GM12878 (cell line): Measurements from ENCODE around the gene LSM5. TPM values are rescaled to one million over a fixed set of nuclear protein-coding genes. Genes with fewer than 3 reads are reported as not detected.

Experiments
- ATAC-seq: fragments of 200-7000 bp; cut with Tn5 transposase; 3 replicates; pipeline ENCODE4 v1.9.1; 2020; ENCODE audit warnings: mild to moderate bottlenecking, moderate library complexity
- BruUV-seq: library from RNA; stranded (reverse); fragments of 400-500 nt; replicated peaks from 2 replicates; lab custom pipeline; 2021; lab: Mats Ljungman, UMichigan
- CTCF ChIA-PET: fragments of 300-600 bp; sonication (Branson Sonifier 250); formaldehyde crosslinking; extraction: SDS; loops from one replicate; lab custom pipeline; 2021; ENCODE audit warnings: inconsistent platforms; lab: Yijun Ruan, JAX
- POLR2A ChIA-PET: fragments of 350-600 bp; formaldehyde crosslinking; extraction: SDS; loops from one replicate; lab custom pipeline; 2021; ENCODE audit warnings: inconsistent platforms; lab: Charles Lee
- RAD21 ChIA-PET: fragments of 300-600 bp; sonication (Branson Sonifier 250); formaldehyde crosslinking; loops from one replicate; lab custom pipeline; 2023; ENCODE audit warnings: antibody characterized with exemption; ENCODE audit not compliant: unreplicated experiment; lab: Charles Lee
- SMC1A ChIA-PET: fragments of 300-600 bp; sonication (Branson Sonifier 250); formaldehyde crosslinking; loops from one replicate; lab custom pipeline; 2023; ENCODE audit not compliant: unreplicated experiment, uncharacterized antibody; lab: Charles Lee
- DNase-seq: peaks from one replicate; pipeline ENCODE4 v3.0.0-alpha.2; 2011; ENCODE audit warnings: low read depth, low spot score
- FAIRE-seq: peaks from 3 replicates; lab custom pipeline; 2011; peaks lifted over from hg19 to GRCh38; lab: Jason Lieb, UNC
- H2AFZ ChIP-seq: 2 replicates; pipeline ENCODE4 v1.6.0; 2011; ENCODE audit warnings: low read depth, low read length, control low read depth; ENCODE audit not compliant: control insufficient read depth
- H3K27ac ChIP-seq: 2 replicates; pipeline ENCODE4 v1.5.1; 2011; ENCODE audit warnings: control low read depth; ENCODE audit not compliant: control insufficient read depth, insufficient read depth
- H3K27me3 ChIP-seq, 2 experiments: replicated peaks in 1 of 2; 2 replicates each; pipeline versions ENCODE4 v1.6.0 to v1.6.1; 2011; ENCODE audit warnings: low read length in 1 of 2; ENCODE audit not compliant: control insufficient read depth in 2 of 2, insufficient read depth in 2 of 2
- H3K36me3 ChIP-seq, 2 experiments: 2 replicates each; pipeline ENCODE4 v1.5.1; 2011; ENCODE audit warnings: low read length in 1 of 2; ENCODE audit not compliant: control insufficient read depth in 2 of 2, insufficient read depth in 2 of 2
- H3K4me1 ChIP-seq: 2 replicates; pipeline ENCODE4 v1.6.1; 2011; ENCODE audit warnings: mild to moderate bottlenecking, low read length, moderate library complexity, mixed read lengths; ENCODE audit not compliant: control insufficient read depth, insufficient read depth
- H3K4me2 ChIP-seq: 2 replicates; pipeline ENCODE4 v1.6.0; 2011; ENCODE audit warnings: control low read depth; ENCODE audit not compliant: control insufficient read depth, insufficient read depth
- H3K4me3 ChIP-seq: fragments of 200-600 bp; sonication (generic); 2 replicates; pipeline ENCODE4 v1.5.1; 2016
- H3K79me2 ChIP-seq: 2 replicates; pipeline ENCODE4 v1.6.0; 2011; ENCODE audit warnings: low read length; ENCODE audit not compliant: control insufficient read depth, insufficient read depth
- H3K9ac ChIP-seq: 2 replicates; pipeline ENCODE4 v1.8.0; 2011; ENCODE audit warnings: low read length, control low read depth, mixed read lengths; ENCODE audit not compliant: control insufficient read depth, insufficient read depth
- H3K9me3 ChIP-seq: replicated peaks from 3 replicates; pipeline ENCODE4 v1.5.1; 2011; ENCODE audit warnings: mild to moderate bottlenecking, low read length; ENCODE audit not compliant: control insufficient read depth, insufficient read depth
- H4K20me1 ChIP-seq: 2 replicates; pipeline ENCODE4 v1.6.0; 2011; ENCODE audit not compliant: control insufficient read depth, insufficient read depth
- CBX3 ChIP-seq: fragments of 200-600 bp; sonication (generic); IDR thresholded peaks from 2 replicates; pipeline ENCODE4 v1.6.1; 2016; ENCODE audit warnings: low read depth, borderline replicate concordance
- HDAC6 ChIP-seq: fragments of 200-600 bp; sonication (generic); IDR thresholded peaks from one replicate; pipeline ENCODE4 v1.8.0; 2017; ENCODE audit warnings: antibody characterized with exemption; ENCODE audit not compliant: unreplicated experiment
- IKZF2 ChIP-seq, 2 experiments: fragments of 450-650 bp; IDR thresholded peaks; 2 replicates each; pipeline ENCODE4 v1.6.1; 2017; ENCODE audit warnings: mild to moderate bottlenecking in 2 of 2, moderate library complexity in 2 of 2
- JUND ChIP-seq: IDR thresholded peaks from 2 replicates; pipeline ENCODE4 v1.6.1; 2012; ENCODE audit warnings: low read depth, mild to moderate bottlenecking, low read length, improper control_type of control experiment, moderate library complexity
- MXI1 ChIP-seq: fragments of 150-350 bp; IDR thresholded peaks from 2 replicates; pipeline ENCODE4 v1.6.1; 2011; ENCODE audit warnings: low read depth, mild to moderate bottlenecking, inconsistent platforms, low read length, improper control_type of control experiment
- PAX5 ChIP-seq: IDR thresholded peaks from 2 replicates; pipeline ENCODE4 v1.6.1; 2011; ENCODE audit warnings: low read depth, low read length, borderline replicate concordance
- POLR2AphosphoS5 ChIP-seq: IDR thresholded peaks from 2 replicates; pipeline ENCODE4 v1.6.1; 2011; ENCODE audit warnings: mild to moderate bottlenecking, low read length, inconsistent platforms
- RB1 ChIP-seq: fragments of 450-650 bp; formaldehyde crosslinking; IDR thresholded peaks from 2 replicates; pipeline ENCODE4 v1.6.1; 2017; ENCODE audit warnings: mild to moderate bottlenecking, borderline replicate concordance
- RCOR1 ChIP-seq: conservative IDR thresholded peaks from 2 replicates; pipeline ENCODE4 v1.6.1; 2012; ENCODE audit warnings: low read depth, low read length, improper control_type of control experiment
- TARDBP ChIP-seq: IDR thresholded peaks from 2 replicates; pipeline ENCODE4 v1.6.1; 2016; ENCODE audit warnings: borderline replicate concordance
- WRNIP1 ChIP-seq: IDR thresholded peaks from 2 replicates; pipeline ENCODE4 v1.6.1; 2011; ENCODE audit warnings: low read depth, low read length, improper control_type of control experiment, borderline replicate concordance
- ZNF24 ChIP-seq: fragments of 450-650 bp; IDR thresholded peaks from 2 replicates; pipeline ENCODE4 v1.6.1; 2017; ENCODE audit warnings: antibody characterized with exemption, mild to moderate bottlenecking
- ZNF274 ChIP-seq: IDR thresholded peaks from one replicate; pipeline ENCODE4 v1.8.0; 2011; ENCODE audit not compliant: insufficient read length, insufficient read depth
- ZNF622 ChIP-seq: fragments of 450-650 bp; IDR thresholded peaks from 2 replicates; pipeline ENCODE4 v1.6.1; 2017; ENCODE audit warnings: mild to moderate bottlenecking, inconsistent platforms
- WGBS: methylation state at CpG from one replicate; pipeline ENCODE4 v1.1.6; 2016; ENCODE audit warnings: low lambda C conversion rate; ENCODE audit not compliant: insufficient replicate concordance, insufficient coverage; ENCODE audit errors: missing lambda C conversion rate; 5-methylcytosine and 5-hydroxymethylcytosine counted together
- in situ Hi-C: fragments of 300-500 bp; cut with MboI; formaldehyde crosslinking; loops from 9 replicates; pipeline ENCODE4 v1.14.3; 2018; ENCODE audit warnings: mixed read lengths
- intact Hi-C: fragments of 100-400 bp; cut with micrococcal nuclease; formaldehyde crosslinking; loops from one replicate; pipeline ENCODE4 v1.14.2; 2022; ENCODE audit not compliant: unreplicated experiment
- polyA plus RNA-seq, 11 experiments: library from polyadenylated mRNA; depleted of rRNA in 4 of 11; unstranded in 6 of 11; stranded (reverse) in 5 of 11; fragments of >200 nt; fragmentation: Nextera tagmentation in 4 of 11; fragmentation: Illumina TruSeq in 1 of 11; extraction: Ambion mirVana in 4 of 11; extraction: Trizol in 1 of 11; gene quantifications; 1 replicate in 1 of 11; 2 replicates in 10 of 11; pipeline versions ENCODE4 v1.2.1 to v1.2.3, GENCODE V29; 2011 to 2016; ENCODE audit warnings: inconsistent platforms in 2 of 11, missing spikeins in 2 of 11, low read depth in 1 of 11
- total RNA-seq, 4 experiments: library from RNA; depleted of rRNA in 3 of 4; stranded (reverse); fragments of >200 nt in 3 of 4; fragmentation: Illumina TruSeq in 1 of 4; extraction: Trizol in 1 of 4; gene quantifications; 2 replicates each; pipeline versions ENCODE4 v1.2.1 to v1.2.3, GENCODE V29; 2013 to 2021
- TF ChIP-seq, protein P1 (sequence below): fragments of 450-650 bp; IDR thresholded peaks from 2 replicates; pipeline ENCODE4 v1.6.1; 2017; ENCODE audit warnings: mild to moderate bottlenecking
- TF ChIP-seq, protein P2 (sequence below): fragments of 150-350 bp; IDR thresholded peaks from 2 replicates; pipeline ENCODE4 v1.6.1; 2014; ENCODE audit warnings: mild to moderate bottlenecking, low read depth, low read length
- TF ChIP-seq, protein P3 (sequence below): fragments of 150-350 bp; IDR thresholded peaks from 2 replicates; pipeline ENCODE4 v1.6.1; 2016; ENCODE audit warnings: low read depth, low read length

LSM5 gene
- total and polyA plus RNA-seq, 10 of the 15 experiments (the other 5 are each of a cell fraction or from before 2014, with no cell fraction given) = 29.4 to 538 (median 145) TPM

DNA sequence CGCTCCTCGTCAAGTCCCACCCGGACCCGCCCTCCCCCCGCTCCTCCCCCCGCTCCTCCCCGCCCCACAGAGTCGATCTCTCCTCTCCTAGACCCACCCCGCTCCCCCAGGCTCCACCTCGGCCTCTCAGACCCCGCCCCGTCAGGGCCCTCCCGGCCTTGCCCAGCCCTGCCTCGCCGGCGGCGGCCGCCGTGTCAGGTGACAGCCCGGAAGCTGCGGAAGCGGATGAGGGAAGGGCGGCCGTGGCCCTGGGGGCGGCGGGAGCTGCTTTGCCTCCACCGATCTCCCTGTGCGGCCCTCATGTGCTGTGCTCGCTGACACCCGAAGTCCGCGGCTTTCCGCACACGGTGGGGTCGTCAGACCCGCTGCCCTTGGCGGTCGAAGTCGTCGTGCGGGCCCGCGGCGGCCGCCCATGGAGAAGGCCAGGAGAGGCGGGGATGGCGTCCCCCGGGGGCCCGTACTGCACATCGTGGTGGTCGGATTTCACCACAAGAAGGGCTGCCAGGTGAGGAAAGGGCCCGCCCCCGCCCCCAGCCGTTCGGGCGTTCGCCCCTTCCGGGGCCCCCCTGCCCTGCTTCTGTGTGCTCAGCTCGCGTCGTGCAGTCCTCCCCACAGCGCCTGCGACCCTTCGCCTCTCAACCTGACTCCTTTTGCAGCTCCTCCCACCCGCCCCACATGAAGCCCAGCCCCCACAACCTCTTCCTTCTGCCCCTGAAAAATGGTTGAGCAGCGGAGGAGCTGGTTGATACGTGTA, 5.3 kb upstream of the LSM5 start, which contains the start of gene AVL9:
Gene AVL9, plus strand, starts transcription at position 192 of the 754 bp plus-strand sequence. Its CDS starts 221 bp downstream, at position 413.
- H3K27me3 ChIP-seq = no peaks in the 10 kb centered on the region
- DNase-seq (peak; percentile 75), FAIRE-seq (peak; percentile 35), ATAC-seq (peak; percentile 98)
- H4K20me1 ChIP-seq = no peaks in the 10 kb centered on the region
- H3K4me2 ChIP-seq = peak within 1 kb of the TSS; percentile 66
- ChIA-PET POLR2A (interaction anchor here (0.6 to 2.0 kb wide), 9 partner anchors 11 to 612 kb away, joined by 3 to 9 read pairs (median 4); partner anchors contain the start of gene KBTBD2), CTCF (interaction anchor here (0.8 to 1.7 kb wide), 5 partner anchors 10 to 62 kb away, joined by 3 to 4 read pairs (median 3); no protein-coding TSS in a partner anchor), SMC1A (interaction anchor here (0.5 to 2.4 kb wide), 8 partner anchors 11 to 1498 kb away, joined by 3 to 8 read pairs (median 4); partner anchors contain the start of gene KBTBD2), RAD21 (interaction anchor here (0.9 to 1.5 kb wide), 4 partner anchors 10 to 93 kb away, joined by 3 to 4 read pairs (median 4); no protein-coding TSS in a partner anchor)
- H3K27ac ChIP-seq = peak within 1 kb of the TSS; percentile 88
- intact Hi-C loops = loop anchor here (10.0 kb wide), 1 partner anchor 399 kb away; the partner anchor contains the start of gene KBTBD2
- no TSS peak for BruUV-seq
- no peaks in the 10 kb centered on the region for H3K36me3 ChIP-seq
- 1% methylated on average over 44 of the region's 67 CpGs for WGBS
- H3K9me3 ChIP-seq = no peaks in the 10 kb centered on the region; the same call in 2 of the 3 replicates
- H3K9ac ChIP-seq = peak within 1 kb of the TSS; percentile 84
- H3K79me2 ChIP-seq = peaks cover 35% of the 10 kb centered on the region
- H3K4me3 ChIP-seq = peak within 1 kb of the TSS; percentile 96
- no peaks in the 10 kb centered on the region for H3K4me1 ChIP-seq
- in situ Hi-C loops = no loop called here
- peak within 1 kb of the TSS; percentile 96 for H2AFZ ChIP-seq
- TF ChIP-seq TARDBP (no peak), ZNF24 (no peak), MXI1 (peak; percentile 12; the same call in 1 of the 2 replicates), PAX5 (no peak), WRNIP1 (no peak), JUND (no peak), IKZF2 (IDR thresholded peaks at IDR 0.05) (peak in 1 of 2 experiments; percentile 60; a peak in 1 of 4 replicates), POLR2AphosphoS5 (peak; percentile 94), CBX3 (no peak), RB1 (peak; percentile 70; the same call in 1 of the 2 replicates), RCOR1 (no peak), ZNF622 (no peak), HDAC6 (no peak), ZNF274 (no peak)
- TF ChIP-seq, protein P1, sequence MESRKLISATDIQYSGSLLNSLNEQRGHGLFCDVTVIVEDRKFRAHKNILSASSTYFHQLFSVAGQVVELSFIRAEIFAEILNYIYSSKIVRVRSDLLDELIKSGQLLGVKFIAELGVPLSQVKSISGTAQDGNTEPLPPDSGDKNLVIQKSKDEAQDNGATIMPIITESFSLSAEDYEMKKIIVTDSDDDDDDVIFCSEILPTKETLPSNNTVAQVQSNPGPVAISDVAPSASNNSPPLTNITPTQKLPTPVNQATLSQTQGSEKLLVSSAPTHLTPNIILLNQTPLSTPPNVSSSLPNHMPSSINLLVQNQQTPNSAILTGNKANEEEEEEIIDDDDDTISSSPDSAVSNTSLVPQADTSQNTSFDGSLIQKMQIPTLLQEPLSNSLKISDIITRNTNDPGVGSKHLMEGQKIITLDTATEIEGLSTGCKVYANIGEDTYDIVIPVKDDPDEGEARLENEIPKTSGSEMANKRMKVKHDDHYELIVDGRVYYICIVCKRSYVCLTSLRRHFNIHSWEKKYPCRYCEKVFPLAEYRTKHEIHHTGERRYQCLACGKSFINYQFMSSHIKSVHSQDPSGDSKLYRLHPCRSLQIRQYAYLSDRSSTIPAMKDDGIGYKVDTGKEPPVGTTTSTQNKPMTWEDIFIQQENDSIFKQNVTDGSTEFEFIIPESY = no peak
- TF ChIP-seq, protein P2, sequence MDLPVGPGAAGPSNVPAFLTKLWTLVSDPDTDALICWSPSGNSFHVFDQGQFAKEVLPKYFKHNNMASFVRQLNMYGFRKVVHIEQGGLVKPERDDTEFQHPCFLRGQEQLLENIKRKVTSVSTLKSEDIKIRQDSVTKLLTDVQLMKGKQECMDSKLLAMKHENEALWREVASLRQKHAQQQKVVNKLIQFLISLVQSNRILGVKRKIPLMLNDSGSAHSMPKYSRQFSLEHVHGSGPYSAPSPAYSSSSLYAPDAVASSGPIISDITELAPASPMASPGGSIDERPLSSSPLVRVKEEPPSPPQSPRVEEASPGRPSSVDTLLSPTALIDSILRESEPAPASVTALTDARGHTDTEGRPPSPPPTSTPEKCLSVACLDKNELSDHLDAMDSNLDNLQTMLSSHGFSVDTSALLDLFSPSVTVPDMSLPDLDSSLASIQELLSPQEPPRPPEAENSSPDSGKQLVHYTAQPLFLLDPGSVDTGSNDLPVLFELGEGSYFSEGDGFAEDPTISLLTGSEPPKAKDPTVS = no peak
- TF ChIP-seq, protein P3, sequence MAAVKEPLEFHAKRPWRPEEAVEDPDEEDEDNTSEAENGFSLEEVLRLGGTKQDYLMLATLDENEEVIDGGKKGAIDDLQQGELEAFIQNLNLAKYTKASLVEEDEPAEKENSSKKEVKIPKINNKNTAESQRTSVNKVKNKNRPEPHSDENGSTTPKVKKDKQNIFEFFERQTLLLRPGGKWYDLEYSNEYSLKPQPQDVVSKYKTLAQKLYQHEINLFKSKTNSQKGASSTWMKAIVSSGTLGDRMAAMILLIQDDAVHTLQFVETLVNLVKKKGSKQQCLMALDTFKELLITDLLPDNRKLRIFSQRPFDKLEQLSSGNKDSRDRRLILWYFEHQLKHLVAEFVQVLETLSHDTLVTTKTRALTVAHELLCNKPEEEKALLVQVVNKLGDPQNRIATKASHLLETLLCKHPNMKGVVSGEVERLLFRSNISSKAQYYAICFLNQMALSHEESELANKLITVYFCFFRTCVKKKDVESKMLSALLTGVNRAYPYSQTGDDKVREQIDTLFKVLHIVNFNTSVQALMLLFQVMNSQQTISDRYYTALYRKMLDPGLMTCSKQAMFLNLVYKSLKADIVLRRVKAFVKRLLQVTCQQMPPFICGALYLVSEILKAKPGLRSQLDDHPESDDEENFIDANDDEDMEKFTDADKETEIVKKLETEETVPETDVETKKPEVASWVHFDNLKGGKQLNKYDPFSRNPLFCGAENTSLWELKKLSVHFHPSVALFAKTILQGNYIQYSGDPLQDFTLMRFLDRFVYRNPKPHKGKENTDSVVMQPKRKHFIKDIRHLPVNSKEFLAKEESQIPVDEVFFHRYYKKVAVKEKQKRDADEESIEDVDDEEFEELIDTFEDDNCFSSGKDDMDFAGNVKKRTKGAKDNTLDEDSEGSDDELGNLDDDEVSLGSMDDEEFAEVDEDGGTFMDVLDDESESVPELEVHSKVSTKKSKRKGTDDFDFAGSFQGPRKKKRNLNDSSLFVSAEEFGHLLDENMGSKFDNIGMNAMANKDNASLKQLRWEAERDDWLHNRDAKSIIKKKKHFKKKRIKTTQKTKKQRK = no peak
